HEK293 (cell line): Measurements from ENCODE around the gene CHST8.

Source experiments
- CTCF ChIA-PET: fragments of 350-600 bp; formaldehyde crosslinking; extraction: SDS; loops from one replicate; lab custom pipeline; 2021; ENCODE audit warnings: antibody characterized with exemption; lab: Yijun Ruan, JAX
- POLR2A ChIA-PET: fragments of 300-600 bp; formaldehyde crosslinking; extraction: SDS; loops from one replicate; lab custom pipeline; 2020; ENCODE audit warnings: antibody characterized with exemption, inconsistent platforms; lab: Yijun Ruan, JAX
- H3K27ac ChIP-seq: fragments of 200-500 bp; sonication (Bioruptor generic); 2 replicates; pipeline ENCODE4 v1.5.1; 2014; ENCODE audit warnings: low read depth, low read length, control low read depth, inconsistent platforms; ENCODE audit errors: extremely low read depth
- H3K36me3 ChIP-seq, 2 experiments: fragments of 200-500 bp in 1 of 2; sonication (Bioruptor generic) in 1 of 2; 1 replicate in 1 of 2; 2 replicates in 1 of 2; pipeline ENCODE4 v1.5.1; 2014 to 2017; ENCODE audit warnings: inconsistent platforms in 2 of 2, low read length in 2 of 2; ENCODE audit not compliant: control insufficient read depth in 2 of 2, insufficient read depth in 1 of 2
- H3K4me1 ChIP-seq: fragments of 200-500 bp; sonication (Bioruptor generic); 2 replicates; pipeline ENCODE4 v1.5.1; 2014; ENCODE audit warnings: mild to moderate bottlenecking, low read length, inconsistent platforms; ENCODE audit not compliant: control insufficient read depth, insufficient read depth
- H3K4me3 ChIP-seq: 2 replicates; pipeline ENCODE4 v1.5.1; 2011; ENCODE audit warnings: low read depth, mild to moderate bottlenecking, control low read depth, low read length, moderate library complexity
- H3K9me3 ChIP-seq: fragments of 200-500 bp; sonication (Bioruptor generic); 2 replicates; pipeline ENCODE4 v1.5.1; 2014; ENCODE audit warnings: low read depth, low read length, inconsistent platforms; ENCODE audit not compliant: control insufficient read depth, insufficient read depth
- MEIS1 ChIP-seq: sonication (generic); formaldehyde crosslinking; IDR thresholded peaks from 2 replicates; pipeline ENCODE4 v1.8.1; 2022; ENCODE audit warnings: missing genetic modification reagents, mild to moderate bottlenecking, borderline replicate concordance
- SALL2 ChIP-seq: fragments of 450-650 bp; formaldehyde crosslinking; IDR thresholded peaks from 2 replicates; pipeline ENCODE4 v1.5.0; 2017; ENCODE audit warnings: missing biosample characterization, mild to moderate bottlenecking, missing genetic modification characterization, borderline replicate concordance
- ZFP69B ChIP-seq: fragments of 450-650 bp; formaldehyde crosslinking; IDR thresholded peaks from 2 replicates; pipeline ENCODE4 v1.5.1; 2016; ENCODE audit warnings: missing biosample characterization, missing genetic modification characterization
- ZNF350 ChIP-seq: fragments of 450-650 bp; formaldehyde crosslinking; IDR thresholded peaks from 2 replicates; pipeline ENCODE4 v1.5.0; 2017; ENCODE audit warnings: missing biosample characterization, mild to moderate bottlenecking, missing genetic modification characterization
- ZNF510 ChIP-seq: fragments of 450-650 bp; formaldehyde crosslinking; IDR thresholded peaks from 2 replicates; pipeline ENCODE4 v1.5.1; 2018; ENCODE audit warnings: mild to moderate bottlenecking, missing genetic modification characterization, missing biosample characterization; ENCODE audit not compliant: insufficient replicate concordance
- ZNF518A ChIP-seq: fragments of 450-650 bp; formaldehyde crosslinking; conservative IDR thresholded peaks from 2 replicates; pipeline ENCODE4 v1.5.1; 2016; ENCODE audit warnings: low read depth, missing biosample characterization, missing genetic modification characterization
- ZNF544 ChIP-seq: fragments of 450-650 bp; formaldehyde crosslinking; IDR thresholded peaks from 2 replicates; pipeline ENCODE4 v1.5.0; 2017; ENCODE audit warnings: missing biosample characterization, missing genetic modification characterization
- ZNF561 ChIP-seq: fragments of 450-650 bp; IDR thresholded peaks from 2 replicates; pipeline ENCODE4 v1.5.1; 2018; ENCODE audit warnings: missing biosample characterization, missing genetic modification characterization, borderline replicate concordance
- ZNF596 ChIP-seq: fragments of 450-650 bp; IDR thresholded peaks from 2 replicates; pipeline ENCODE4 v1.5.0; 2018; ENCODE audit warnings: missing biosample characterization, mild to moderate bottlenecking, missing genetic modification characterization, moderate library complexity
- ZNF600 ChIP-seq: fragments of 450-650 bp; formaldehyde crosslinking; IDR thresholded peaks from 2 replicates; pipeline ENCODE4 v1.5.1; 2016; ENCODE audit warnings: missing biosample characterization, missing genetic modification characterization
- ZNF670 ChIP-seq: fragments of 450-650 bp; formaldehyde crosslinking; IDR thresholded peaks from 2 replicates; pipeline ENCODE4 v1.5.1; 2016; ENCODE audit warnings: missing biosample characterization, missing genetic modification characterization, low read depth
- ZNF792 ChIP-seq: fragments of 450-650 bp; formaldehyde crosslinking; IDR thresholded peaks from 2 replicates; pipeline ENCODE4 v1.5.1; 2016; ENCODE audit warnings: missing biosample characterization, missing genetic modification characterization
- ZSCAN18 ChIP-seq: fragments of 450-650 bp; formaldehyde crosslinking; IDR thresholded peaks from 2 replicates; pipeline ENCODE4 v1.5.1; 2016; ENCODE audit warnings: missing biosample characterization, missing genetic modification characterization
- ZSCAN5A ChIP-seq: fragments of 450-650 bp; formaldehyde crosslinking; IDR thresholded peaks from 2 replicates; pipeline ENCODE4 v1.5.1; 2016; ENCODE audit warnings: missing biosample characterization, missing genetic modification characterization
- TF ChIP-seq, protein P1 (sequence below): fragments of 450-650 bp; formaldehyde crosslinking; IDR thresholded peaks from 2 replicates; pipeline ENCODE4 v1.5.1; 2016; ENCODE audit warnings: missing biosample characterization, missing genetic modification characterization
- TF ChIP-seq, protein P2 (sequence below): fragments of 450-650 bp; formaldehyde crosslinking; IDR thresholded peaks from 2 replicates; pipeline ENCODE4; 2016; ENCODE audit warnings: missing biosample characterization, missing genetic modification characterization
- TF ChIP-seq, protein P3 (sequence below): fragments of 450-650 bp; formaldehyde crosslinking; IDR thresholded peaks from 2 replicates; pipeline ENCODE4 v1.5.1; 2016; ENCODE audit warnings: missing biosample characterization, missing genetic modification characterization

Gene CHST8

GRCh38 chr19:33578697-33579096 lies 43.1 kb upstream of the CHST8 start:
- ChIA-PET POLR2A (no interaction called here), CTCF (no interaction called here)
- H3K36me3 ChIP-seq, result no peaks in the 10 kb centered on the region
- H3K4me3 ChIP-seq, result no peak overlapping the region
- no peak overlapping the region for H3K27ac ChIP-seq
- no peaks in the 10 kb centered on the region; the same call in 1 of the 2 replicates for H3K4me1 ChIP-seq
- peaks cover 9% of the 10 kb centered on the region for H3K9me3 ChIP-seq
- no peak for TF ChIP-seq ZFP69B (tag by site-specific recombination)
- TF ChIP-seq, protein P1, sequence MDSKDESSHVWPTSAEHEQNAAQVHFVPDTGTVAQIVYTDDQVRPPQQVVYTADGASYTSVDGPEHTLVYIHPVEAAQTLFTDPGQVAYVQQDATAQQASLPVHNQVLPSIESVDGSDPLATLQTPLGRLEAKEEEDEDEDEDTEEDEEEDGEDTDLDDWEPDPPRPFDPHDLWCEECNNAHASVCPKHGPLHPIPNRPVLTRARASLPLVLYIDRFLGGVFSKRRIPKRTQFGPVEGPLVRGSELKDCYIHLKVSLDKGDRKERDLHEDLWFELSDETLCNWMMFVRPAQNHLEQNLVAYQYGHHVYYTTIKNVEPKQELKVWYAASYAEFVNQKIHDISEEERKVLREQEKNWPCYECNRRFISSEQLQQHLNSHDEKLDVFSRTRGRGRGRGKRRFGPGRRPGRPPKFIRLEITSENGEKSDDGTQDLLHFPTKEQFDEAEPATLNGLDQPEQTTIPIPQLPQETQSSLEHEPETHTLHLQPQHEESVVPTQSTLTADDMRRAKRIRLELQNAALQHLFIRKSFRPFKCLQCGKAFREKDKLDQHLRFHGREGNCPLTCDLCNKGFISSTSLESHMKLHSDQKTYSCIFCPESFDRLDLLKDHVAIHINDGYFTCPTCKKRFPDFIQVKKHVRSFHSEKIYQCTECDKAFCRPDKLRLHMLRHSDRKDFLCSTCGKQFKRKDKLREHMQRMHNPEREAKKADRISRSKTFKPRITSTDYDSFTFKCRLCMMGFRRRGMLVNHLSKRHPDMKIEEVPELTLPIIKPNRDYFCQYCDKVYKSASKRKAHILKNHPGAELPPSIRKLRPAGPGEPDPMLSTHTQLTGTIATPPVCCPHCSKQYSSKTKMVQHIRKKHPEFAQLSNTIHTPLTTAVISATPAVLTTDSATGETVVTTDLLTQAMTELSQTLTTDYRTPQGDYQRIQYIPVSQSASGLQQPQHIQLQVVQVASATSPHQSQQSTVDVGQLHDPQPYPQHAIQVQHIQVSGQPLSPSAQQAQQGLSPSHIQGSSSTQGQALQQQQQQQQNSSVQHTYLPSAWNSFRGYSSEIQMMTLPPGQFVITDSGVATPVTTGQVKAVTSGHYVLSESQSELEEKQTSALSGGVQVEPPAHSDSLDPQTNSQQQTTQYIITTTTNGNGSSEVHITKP (tag by site-specific recombination), result no peak
- TF ChIP-seq, protein P2, sequence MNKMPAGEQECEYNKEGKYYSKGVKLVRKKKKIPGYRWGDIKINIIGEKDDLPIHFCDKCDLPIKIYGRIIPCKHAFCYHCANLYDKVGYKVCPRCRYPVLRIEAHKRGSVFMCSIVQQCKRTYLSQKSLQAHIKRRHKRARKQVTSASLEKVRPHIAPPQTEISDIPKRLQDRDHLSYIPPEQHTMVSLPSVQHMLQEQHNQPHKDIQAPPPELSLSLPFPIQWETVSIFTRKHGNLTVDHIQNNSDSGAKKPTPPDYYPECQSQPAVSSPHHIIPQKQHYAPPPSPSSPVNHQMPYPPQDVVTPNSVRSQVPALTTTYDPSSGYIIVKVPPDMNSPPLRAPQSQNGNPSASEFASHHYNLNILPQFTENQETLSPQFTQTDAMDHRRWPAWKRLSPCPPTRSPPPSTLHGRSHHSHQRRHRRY (tag by site-specific recombination), result no peak
- no peak for TF ChIP-seq SALL2
- TF ChIP-seq ZNF544, result no peak
- TF ChIP-seq ZNF670, result no peak
- no peak for TF ChIP-seq ZSCAN5A
- TF ChIP-seq, protein P3, sequence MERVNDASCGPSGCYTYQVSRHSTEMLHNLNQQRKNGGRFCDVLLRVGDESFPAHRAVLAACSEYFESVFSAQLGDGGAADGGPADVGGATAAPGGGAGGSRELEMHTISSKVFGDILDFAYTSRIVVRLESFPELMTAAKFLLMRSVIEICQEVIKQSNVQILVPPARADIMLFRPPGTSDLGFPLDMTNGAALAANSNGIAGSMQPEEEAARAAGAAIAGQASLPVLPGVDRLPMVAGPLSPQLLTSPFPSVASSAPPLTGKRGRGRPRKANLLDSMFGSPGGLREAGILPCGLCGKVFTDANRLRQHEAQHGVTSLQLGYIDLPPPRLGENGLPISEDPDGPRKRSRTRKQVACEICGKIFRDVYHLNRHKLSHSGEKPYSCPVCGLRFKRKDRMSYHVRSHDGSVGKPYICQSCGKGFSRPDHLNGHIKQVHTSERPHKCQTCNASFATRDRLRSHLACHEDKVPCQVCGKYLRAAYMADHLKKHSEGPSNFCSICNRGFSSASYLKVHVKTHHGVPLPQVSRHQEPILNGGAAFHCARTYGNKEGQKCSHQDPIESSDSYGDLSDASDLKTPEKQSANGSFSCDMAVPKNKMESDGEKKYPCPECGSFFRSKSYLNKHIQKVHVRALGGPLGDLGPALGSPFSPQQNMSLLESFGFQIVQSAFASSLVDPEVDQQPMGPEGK, result no peak
- no peak for TF ChIP-seq ZNF792 (tag by site-specific recombination)
- no peak for TF ChIP-seq ZNF596 (tag by site-specific recombination)
- no peak for TF ChIP-seq ZNF600 (tag by site-specific recombination)
- no peak for TF ChIP-seq MEIS1 (CRISPR knock-in tag)
- no peak for TF ChIP-seq ZNF350 (tag by site-specific recombination)
- no peak for TF ChIP-seq ZSCAN18
- TF ChIP-seq ZNF561 (tag by site-specific recombination), result no peak
- no peak for TF ChIP-seq ZNF518A (tag by site-specific recombination)
- no peak for TF ChIP-seq ZNF510 (tag by site-specific recombination)
